ENCODE data around the gene PNPLA2.

- TF ChIP-seq PATZ1 (CRISPR knock-in tag; IDR thresholded peaks at IDR 0.05; ENCODE audit: borderline replicate concordance) (no peak), ZFP30 (CRISPR knock-in tag; IDR thresholded peaks at IDR 0.05) (no peak), ZNF70 (CRISPR knock-in tag; IDR thresholded peaks at IDR 0.05) (no peak)
Observed at GRCh38 chr11:873706-874105, 55.0 kb downstream of the PNPLA2 start.
